ENCODE results near the gene FAM53A.

FAM53A gene

GRCh38 chr4:1683736-1684505 lies at the start of gene FAM53A:
Gene FAM53A, minus strand, starts transcription at chr4:1684313. Its CDS starts 15,572 bp downstream, at chr4:1668741.
- DNase-seq (ENCODE audit: low read depth, low spot score) = no peak

- DNase-seq (ENCODE audit: low read depth, low spot score) = no peak
Observed at GRCh38 chr4:1732911-1733310, 48.8 kb upstream of the FAM53A start.

- no peak for DNase-seq (ENCODE audit: low read depth, low spot score)
Observed at GRCh38 chr4:1731180-1731579, 47.1 kb upstream of the FAM53A start.

- DNase-seq (ENCODE audit: low read depth, low spot score) = no peak
Observed at GRCh38 chr4:1730532-1731135, 46.5 kb upstream of the FAM53A start.

GRCh38 chr4:1728061-1728980 lies 44.2 kb upstream of the FAM53A start:
- no peak for DNase-seq (ENCODE audit: low read depth, low spot score)

GRCh38 chr4:1727117-1728031 lies 43.3 kb upstream of the FAM53A start:
- no peak for DNase-seq (ENCODE audit: low read depth, low spot score)

- DNase-seq (ENCODE audit: low read depth, low spot score) = peak; percentile 52
Observed at GRCh38 chr4:1726146-1726934, 42.2 kb upstream of the FAM53A start.

GRCh38 chr4:1725521-1725920 lies 41.4 kb upstream of the FAM53A start:
- no peak for DNase-seq (ENCODE audit: low read depth, low spot score)

GRCh38 chr4:1723131-1723801 lies 39.2 kb upstream of the FAM53A start:
- DNase-seq (ENCODE audit: low read depth, low spot score) = no peak

GRCh38 chr4:1722551-1723118 lies 38.5 kb upstream of the FAM53A start:
- no peak for DNase-seq (ENCODE audit: low read depth, low spot score)

- no peak for DNase-seq (ENCODE audit: low read depth, low spot score)
Observed at GRCh38 chr4:1721666-1722550, 37.8 kb upstream of the FAM53A start.

GRCh38 chr4:1721003-1721665 lies 37.0 kb upstream of the FAM53A start, which contains the start of the genes TACC3 and TMEM129:
Gene TACC3, plus strand, starts transcription at chr4:1721521. Its CDS starts 1,901 bp downstream, at chr4:1723422.
Gene TMEM129, minus strand, starts transcription at chr4:1721323. Its CDS starts 486 bp downstream, at chr4:1720837.
- peak; percentile 73 for DNase-seq (ENCODE audit: low read depth, low spot score)

- no peak for DNase-seq (ENCODE audit: low read depth, low spot score)
Observed at GRCh38 chr4:1720163-1720983, 36.3 kb upstream of the FAM53A start.

GRCh38 chr4:1718095-1718850 lies 34.2 kb upstream of the FAM53A start:
- no peak for DNase-seq (ENCODE audit: low read depth, low spot score)

- no peak for DNase-seq (ENCODE audit: low read depth, low spot score)
Observed at GRCh38 chr4:1717129-1718094, 33.3 kb upstream of the FAM53A start.

Data from brain pericyte (primary cell).